ENCODE data around the gene SNX6. TPM values are rescaled to one million over a fixed set of nuclear protein-coding genes. Genes with fewer than 3 reads are reported as not detected.

SNX6 gene
- total and polyA plus RNA-seq, 2 experiments from 2014 or later = 110 to 157 TPM

- TF ChIP-seq ZNF462 (CRISPR knock-in tag; IDR thresholded peaks at IDR 0.05) = no peak
These were observed 48.8 kb upstream of the SNX6 start (continued) for GRCh38 chr14:34678735-34679134.

GRCh38 chr14:34678306-34678705 is 48.4 kb upstream of the SNX6 start:
- Histone ChIP-seq H3K27ac (ENCODE audit: low read depth) (no peak overlapping the region), H3K9me2 (ENCODE audit: insufficient read depth) (no peaks in the 10 kb centered on the region), H3K36me3 (ENCODE audit: insufficient read depth) (no peaks in the 10 kb centered on the region), H3K27me3 (ENCODE audit: insufficient read depth) (no peaks in the 10 kb centered on the region), H3K4me3 (no peak overlapping the region), H3F3A (replicated peaks; ENCODE audit: low read depth) (no peaks in the 10 kb centered on the region; the same call in 1 of the 2 replicates), H3K4me1 (ENCODE audit: insufficient read depth) (peaks cover 10% of the 10 kb centered on the region), H4K20me1 (replicated peaks; ENCODE audit: insufficient read depth) (no peaks in the 10 kb centered on the region), H2AFZ (no peak overlapping the region), H3K79me2 (replicated peaks; ENCODE audit: insufficient read depth) (no peaks in the 10 kb centered on the region), H3K4me2 (no peak overlapping the region)
- no peaks in the 10 kb centered on the region for H3K36me3 Mint-ChIP-seq (ENCODE audit: low read depth)
- TF ChIP-seq ZNF114 (CRISPR knock-in tag; IDR thresholded peaks at IDR 0.05) (no peak), POLR2AphosphoS5 (IDR thresholded peaks at IDR 0.05; ENCODE audit: low read depth) (no peak), JUNB (IDR thresholded peaks at IDR 0.05; ENCODE audit: unreplicated experiment) (no peak), EZH2phosphoT487 (IDR thresholded peaks at IDR 0.05; ENCODE audit: unreplicated experiment) (no peak), ZNF331 (CRISPR knock-in tag; IDR thresholded peaks at IDR 0.05; ENCODE audit: low read depth) (no peak), NANOG (IDR thresholded peaks at IDR 0.05; ENCODE audit: borderline replicate concordance) (no peak), STAT1 (IDR thresholded peaks at IDR 0.05; ENCODE audit: unreplicated experiment) (no peak), EZH2 (IDR thresholded peaks at IDR 0.05; ENCODE audit: low read depth, unreplicated experiment) (no peak), CREB1 (CRISPR knock-in tag; IDR thresholded peaks at IDR 0.05; ENCODE audit: low read depth) (no peak), REST (IDR thresholded peaks at IDR 0.05; ENCODE audit: unreplicated experiment) (no peak)
- TF ChIP-seq, protein P1, sequence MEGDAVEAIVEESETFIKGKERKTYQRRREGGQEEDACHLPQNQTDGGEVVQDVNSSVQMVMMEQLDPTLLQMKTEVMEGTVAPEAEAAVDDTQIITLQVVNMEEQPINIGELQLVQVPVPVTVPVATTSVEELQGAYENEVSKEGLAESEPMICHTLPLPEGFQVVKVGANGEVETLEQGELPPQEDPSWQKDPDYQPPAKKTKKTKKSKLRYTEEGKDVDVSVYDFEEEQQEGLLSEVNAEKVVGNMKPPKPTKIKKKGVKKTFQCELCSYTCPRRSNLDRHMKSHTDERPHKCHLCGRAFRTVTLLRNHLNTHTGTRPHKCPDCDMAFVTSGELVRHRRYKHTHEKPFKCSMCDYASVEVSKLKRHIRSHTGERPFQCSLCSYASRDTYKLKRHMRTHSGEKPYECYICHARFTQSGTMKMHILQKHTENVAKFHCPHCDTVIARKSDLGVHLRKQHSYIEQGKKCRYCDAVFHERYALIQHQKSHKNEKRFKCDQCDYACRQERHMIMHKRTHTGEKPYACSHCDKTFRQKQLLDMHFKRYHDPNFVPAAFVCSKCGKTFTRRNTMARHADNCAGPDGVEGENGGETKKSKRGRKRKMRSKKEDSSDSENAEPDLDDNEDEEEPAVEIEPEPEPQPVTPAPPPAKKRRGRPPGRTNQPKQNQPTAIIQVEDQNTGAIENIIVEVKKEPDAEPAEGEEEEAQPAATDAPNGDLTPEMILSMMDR (conservative IDR thresholded peaks at IDR 0.05; ENCODE audit: low read depth in 2 of 2) = no peak
- TF ChIP-seq, protein P2, sequence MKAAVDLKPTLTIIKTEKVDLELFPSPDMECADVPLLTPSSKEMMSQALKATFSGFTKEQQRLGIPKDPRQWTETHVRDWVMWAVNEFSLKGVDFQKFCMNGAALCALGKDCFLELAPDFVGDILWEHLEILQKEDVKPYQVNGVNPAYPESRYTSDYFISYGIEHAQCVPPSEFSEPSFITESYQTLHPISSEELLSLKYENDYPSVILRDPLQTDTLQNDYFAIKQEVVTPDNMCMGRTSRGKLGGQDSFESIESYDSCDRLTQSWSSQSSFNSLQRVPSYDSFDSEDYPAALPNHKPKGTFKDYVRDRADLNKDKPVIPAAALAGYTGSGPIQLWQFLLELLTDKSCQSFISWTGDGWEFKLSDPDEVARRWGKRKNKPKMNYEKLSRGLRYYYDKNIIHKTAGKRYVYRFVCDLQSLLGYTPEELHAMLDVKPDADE (IDR thresholded peaks at IDR 0.05) = no peak
- no peak for ATAC-seq
- peaks cover 13% of the 10 kb centered on the region; the same call in 2 of the 3 replicates for H3K4me1 Mint-ChIP-seq
- no peak overlapping the region for H3K4me3 Mint-ChIP-seq
- H3K9me3 Mint-ChIP-seq = no peaks in the 10 kb centered on the region
- no peak overlapping the region; the same call in 1 of the 2 replicates for H3K27ac Mint-ChIP-seq
- no peak for DNase-seq (ENCODE audit: low spot score)
- peaks cover 2% of the 10 kb centered on the region for H3K27me3 Mint-ChIP-seq (ENCODE audit: insufficient read depth, low read depth, poor library complexity)
